ENCODE results near the gene EML6. TPM values are rescaled to one million over a fixed set of nuclear protein-coding genes. Genes with fewer than 3 reads are reported as not detected.

Gene EML6
- total and polyA plus RNA-seq, 2 of the 8 experiments (the other 6 are each of a cell fraction or from before 2014, with no cell fraction given) = 1.2 to 1.6 TPM

GRCh38 chr2:54916637-54917036, 193.2 kb downstream of the EML6 start:
- Histone ChIP-seq H3K4me3 (ENCODE audit: extremely low read depth in 1 of 4, insufficient read depth in 2 of 4, low read depth in 3 of 4, low read length in 4 of 4) (no peak overlapping the region), H3K9me3 (ENCODE audit: insufficient read depth in 2 of 2, low read depth in 1 of 2, low read length in 1 of 2) (no peaks in the 10 kb centered on the region), H4K20me1 (replicated peaks in 1 of 2; ENCODE audit: control insufficient read depth in 1 of 2, insufficient read depth in 2 of 2, low read length in 2 of 2) (no peaks in the 10 kb centered on the region), H3K14ac (ENCODE audit: insufficient read length) (no peak overlapping the region), H3K9ac (replicated peaks in 1 of 4; ENCODE audit: extremely low read depth in 1 of 4, low read depth in 3 of 4, low read length in 3 of 4) (no peak overlapping the region), H3K23me2 (ENCODE audit: low read depth, low read length) (no peaks in the 10 kb centered on the region), H3K27ac (ENCODE audit: low read depth, low read length) (no peak overlapping the region), H4K5ac (ENCODE audit: insufficient read length, low read depth, low read length) (no peak overlapping the region), H2BK15ac (ENCODE audit: low read length) (no peak overlapping the region), H3K4ac (replicated peaks; ENCODE audit: insufficient read length, low read depth, low read length) (no peak overlapping the region), H4K91ac (replicated peaks; ENCODE audit: insufficient read length, low read length) (no peak overlapping the region), H3K4me2 (ENCODE audit: insufficient read depth in 1 of 2, low read depth in 2 of 2, low read length in 2 of 2) (no peak overlapping the region), H3K23ac (ENCODE audit: insufficient read length) (no peak overlapping the region), H3K18ac (ENCODE audit: extremely low read depth, low read length) (no peak overlapping the region), H3K27me3 (replicated peaks in 1 of 4; ENCODE audit: control insufficient read depth in 3 of 4, extremely low read depth in 1 of 4, insufficient read depth in 3 of 4, low read length in 3 of 4) (no peaks in the 10 kb centered on the region), H2BK20ac (ENCODE audit: low read length) (no peak overlapping the region), H2AFZ (ENCODE audit: low read length) (no peak overlapping the region), H2AK5ac (ENCODE audit: low read depth, low read length) (no peak overlapping the region), H3K4me1 (replicated peaks in 1 of 4; ENCODE audit: control insufficient read depth in 3 of 4, insufficient read depth in 4 of 4, low read length in 3 of 4) (no peaks in the 10 kb centered on the region), H2BK5ac (ENCODE audit: low read depth, low read length) (no peak overlapping the region), H3K36me3 (ENCODE audit: control insufficient read depth in 2 of 4, insufficient read depth in 4 of 4, low read length in 3 of 4) (no peaks in the 10 kb centered on the region), H2BK12ac (ENCODE audit: low read depth, low read length) (no peak overlapping the region), H3K79me2 (ENCODE audit: control insufficient read depth in 1 of 2, insufficient read depth in 2 of 2, low read length in 2 of 2) (no peaks in the 10 kb centered on the region), H4K8ac (ENCODE audit: extremely low read depth, insufficient read depth, low read length) (no peak overlapping the region), H3K56ac (replicated peaks; ENCODE audit: insufficient read length, low read depth, low read length) (no peak overlapping the region), H2BK120ac (replicated peaks; ENCODE audit: low read depth, low read length) (no peak overlapping the region), H3K79me1 (ENCODE audit: low read depth, low read length) (no peaks in the 10 kb centered on the region)
- ChIA-PET CTCF (ENCODE audit: partially characterized antibody) (interaction anchor here (1.3 kb wide), 1 partner anchor 252 kb away, joined by 3 read pairs; no protein-coding TSS in a partner anchor), POLR2A (ENCODE audit: partially characterized antibody) (no interaction called here)
- WGBS, 2 experiments (ENCODE audit: extremely low coverage in 1 of 2, insufficient coverage in 1 of 2, insufficient read length in 1 of 2, insufficient replicate concordance in 2 of 2, low coverage in 1 of 2, low lambda C conversion rate in 2 of 2, missing lambda C conversion rate in 1 of 2) = 89% methylated on average over 8 of the region's 8 CpGs; no CpG with 5 or more reads in 1 of the 2 experiments
- DNase-seq (ENCODE audit: low read depth in 1 of 2, low spot score in 2 of 2) (no peak), FAIRE-seq (no peak)
- TF ChIP-seq POU5F1 (IDR thresholded peaks at IDR 0.05; ENCODE audit: low read depth, low read length) (no peak), NANOG (IDR thresholded peaks at IDR 0.05; ENCODE audit: insufficient read depth, low read depth, low read length, poor library complexity, severe bottlenecking) (no peak), GABPA (IDR thresholded peaks at IDR 0.05; ENCODE audit: borderline replicate concordance, insufficient read depth, low read length) (no peak), SIN3A (conservative IDR thresholded peaks at IDR 0.05 in 1 of 2, IDR thresholded peaks at IDR 0.05 in 1 of 2; ENCODE audit: low read depth in 1 of 2, low read length in 2 of 2) (no peak), CBX5 (IDR thresholded peaks at IDR 0.05; ENCODE audit: low read depth, low read length) (no peak), E2F6 (IDR thresholded peaks at IDR 0.05) (no peak), YY1 (IDR thresholded peaks at IDR 0.05; ENCODE audit: low read depth, low read length) (no peak), SAP30 (IDR thresholded peaks at IDR 0.05; ENCODE audit: insufficient read depth, insufficient replicate concordance, low read length) (no peak), ASH2L (IDR thresholded peaks at IDR 0.05; ENCODE audit: low read length) (no peak), RXRA (IDR thresholded peaks at IDR 0.05; ENCODE audit: insufficient read depth, low read depth, low read length) (no peak), KDM1A (IDR thresholded peaks at IDR 0.05; ENCODE audit: borderline replicate concordance, low read length) (no peak), RNF2 (IDR thresholded peaks at IDR 0.05; ENCODE audit: borderline replicate concordance, low read depth, low read length, missing control alignments, poor library complexity, severe bottlenecking) (no peak), SIX5 (IDR thresholded peaks at IDR 0.05; ENCODE audit: low read depth, low read length) (no peak)
